ENCODE data around the gene CLC. TPM values are rescaled to one million over a fixed set of nuclear protein-coding genes. Genes with fewer than 3 reads are reported as not detected.

Gene CLC
- total RNA-seq, 4 donors from 2014 or later = not detected

GRCh38 chr19:39733841-39734240, 4.0 kb downstream of the CLC start:
- intact Hi-C loops (cut with DNase I; ENCODE audit: low total_unique reads) = no loop called here
- Histone ChIP-seq H3K36me3 (no peaks in the 10 kb centered on the region), H3K27me3 (no peaks in the 10 kb centered on the region), H3K4me3 (no peak overlapping the region), H3K4me1 (no peaks in the 10 kb centered on the region), H3K27ac (no peak overlapping the region), H3K9me3 (no peaks in the 10 kb centered on the region)
- no peak for DNase-seq
- TF ChIP-seq, protein P1, sequence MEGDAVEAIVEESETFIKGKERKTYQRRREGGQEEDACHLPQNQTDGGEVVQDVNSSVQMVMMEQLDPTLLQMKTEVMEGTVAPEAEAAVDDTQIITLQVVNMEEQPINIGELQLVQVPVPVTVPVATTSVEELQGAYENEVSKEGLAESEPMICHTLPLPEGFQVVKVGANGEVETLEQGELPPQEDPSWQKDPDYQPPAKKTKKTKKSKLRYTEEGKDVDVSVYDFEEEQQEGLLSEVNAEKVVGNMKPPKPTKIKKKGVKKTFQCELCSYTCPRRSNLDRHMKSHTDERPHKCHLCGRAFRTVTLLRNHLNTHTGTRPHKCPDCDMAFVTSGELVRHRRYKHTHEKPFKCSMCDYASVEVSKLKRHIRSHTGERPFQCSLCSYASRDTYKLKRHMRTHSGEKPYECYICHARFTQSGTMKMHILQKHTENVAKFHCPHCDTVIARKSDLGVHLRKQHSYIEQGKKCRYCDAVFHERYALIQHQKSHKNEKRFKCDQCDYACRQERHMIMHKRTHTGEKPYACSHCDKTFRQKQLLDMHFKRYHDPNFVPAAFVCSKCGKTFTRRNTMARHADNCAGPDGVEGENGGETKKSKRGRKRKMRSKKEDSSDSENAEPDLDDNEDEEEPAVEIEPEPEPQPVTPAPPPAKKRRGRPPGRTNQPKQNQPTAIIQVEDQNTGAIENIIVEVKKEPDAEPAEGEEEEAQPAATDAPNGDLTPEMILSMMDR (IDR thresholded peaks at IDR 0.05) = no peak
- TF ChIP-seq POLR2A (IDR thresholded peaks at IDR 0.05) = no peak

DNA sequence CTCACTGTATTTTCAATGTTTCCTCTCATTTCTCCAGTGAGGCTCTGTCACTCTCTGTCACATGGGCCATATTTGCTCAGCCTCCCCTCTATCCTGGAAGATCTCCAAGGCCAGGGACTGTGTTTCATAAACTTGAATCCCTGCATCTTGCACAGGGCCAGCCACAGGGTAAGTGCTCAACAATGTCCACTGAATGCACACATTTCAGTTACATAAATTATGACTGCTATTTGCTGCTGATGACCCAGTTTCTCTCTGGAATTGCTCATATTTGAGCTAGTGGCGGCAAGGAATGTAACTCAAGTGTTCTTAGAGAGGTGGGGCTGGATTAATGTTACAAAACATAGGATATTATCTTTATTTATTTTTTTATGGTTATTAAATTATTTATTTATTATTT, 6.1 kb downstream of the CLC start:
- H3K27me3 ChIP-seq = no peaks in the 10 kb centered on the region
- no peaks in the 10 kb centered on the region for H3K4me1 ChIP-seq
- no peak for DNase-seq
- no peaks in the 10 kb centered on the region for H3K36me3 ChIP-seq
- H3K9me3 ChIP-seq = no peaks in the 10 kb centered on the region
- no peak overlapping the region for H3K4me3 ChIP-seq
- H3K27ac ChIP-seq = no peak overlapping the region
- intact Hi-C loops (cut with DNase I; ENCODE audit: low total_unique reads) = no loop called here
- TF ChIP-seq, protein P1 (IDR thresholded peaks at IDR 0.05) = no peak
- no peak for TF ChIP-seq POLR2A (IDR thresholded peaks at IDR 0.05)

DNA sequence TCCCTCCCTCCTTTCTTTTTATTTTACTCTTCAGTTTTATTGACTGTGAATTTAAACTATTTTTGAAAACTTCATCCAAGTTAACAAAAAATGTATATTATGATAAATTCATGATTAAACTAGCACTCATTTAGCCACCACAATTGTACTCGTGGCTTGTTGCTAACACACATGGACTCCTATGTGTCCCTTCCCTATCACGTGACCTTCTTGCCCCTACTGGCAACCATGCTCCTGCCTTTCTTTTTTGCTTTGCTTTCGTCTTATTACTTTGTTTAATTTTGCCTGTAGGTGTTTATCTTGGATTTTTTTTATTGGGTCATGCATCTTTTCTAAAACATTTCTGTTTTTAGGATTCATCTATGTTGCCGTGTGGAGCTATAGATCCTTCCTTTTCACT, 8.2 kb downstream of the CLC start:
- no peak overlapping the region for H3K27ac ChIP-seq
- H3K36me3 ChIP-seq = no peaks in the 10 kb centered on the region
- no peaks in the 10 kb centered on the region for H3K4me1 ChIP-seq
- H3K9me3 ChIP-seq = no peaks in the 10 kb centered on the region
- TF ChIP-seq, protein P1 (IDR thresholded peaks at IDR 0.05) = no peak
- no peak for TF ChIP-seq POLR2A (IDR thresholded peaks at IDR 0.05)
- no peak for DNase-seq
- H3K4me3 ChIP-seq = no peak overlapping the region
- H3K27me3 ChIP-seq = no peaks in the 10 kb centered on the region
- intact Hi-C loops (cut with DNase I; ENCODE audit: low total_unique reads) = no loop called here

DNA sequence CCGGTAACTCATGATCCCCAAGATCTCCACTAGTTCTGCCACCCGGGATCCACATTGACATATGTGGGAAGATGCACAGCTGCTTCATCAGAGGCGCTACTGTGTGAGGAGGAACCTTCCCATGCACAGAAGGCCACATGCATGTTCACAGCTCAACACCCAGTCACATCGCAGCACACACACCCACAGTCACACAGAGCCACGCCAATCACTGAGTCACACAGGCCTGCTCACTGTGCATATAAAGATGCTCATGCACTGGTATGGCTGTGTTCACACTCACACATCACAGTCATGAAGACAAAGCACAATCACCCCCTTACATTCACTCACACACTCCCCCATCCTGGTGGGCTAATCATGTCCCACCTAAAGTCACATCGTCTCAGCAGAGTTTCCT, 9.8 kb downstream of the CLC start:
- Histone ChIP-seq H3K4me1 (no peaks in the 10 kb centered on the region), H3K4me3 (no peak overlapping the region), H3K27ac (no peak overlapping the region), H3K36me3 (no peaks in the 10 kb centered on the region), H3K27me3 (no peaks in the 10 kb centered on the region), H3K9me3 (no peaks in the 10 kb centered on the region)
- intact Hi-C loops (cut with DNase I; ENCODE audit: low total_unique reads) = no loop called here
- DNase-seq = no peak
- no peak for TF ChIP-seq POLR2A (IDR thresholded peaks at IDR 0.05)
- TF ChIP-seq, protein P1 (IDR thresholded peaks at IDR 0.05) = no peak

- H3K4me1 ChIP-seq = no peaks in the 10 kb centered on the region
- H3K36me3 ChIP-seq = no peaks in the 10 kb centered on the region
- intact Hi-C loops (cut with DNase I; ENCODE audit: low total_unique reads) = no loop called here
- TF ChIP-seq, protein P1 (IDR thresholded peaks at IDR 0.05) = no peak
- no peak for TF ChIP-seq POLR2A (IDR thresholded peaks at IDR 0.05)
- H3K27me3 ChIP-seq = no peaks in the 10 kb centered on the region
- no peak for DNase-seq
- H3K9me3 ChIP-seq = no peaks in the 10 kb centered on the region
- no peak overlapping the region for H3K4me3 ChIP-seq
- H3K27ac ChIP-seq = no peak overlapping the region
Observed at GRCh38 chr19:39727070-39727800, 10.6 kb downstream of the CLC start.

Measured in uterus (tissue), 4 donors.